GM12878 (cell line): ENCODE results near the gene ANAPC10. TPM values are rescaled to one million over a fixed set of nuclear protein-coding genes. Genes with fewer than 3 reads are reported as not detected.

Experiments
- ATAC-seq: fragments of 200-7000 bp; cut with Tn5 transposase; 3 replicates; pipeline ENCODE4 v1.9.1; 2020; ENCODE audit warnings: mild to moderate bottlenecking, moderate library complexity
- BruUV-seq: library from RNA; stranded (reverse); fragments of 400-500 nt; replicated peaks from 2 replicates; lab custom pipeline; 2021; lab: Mats Ljungman, UMichigan
- CTCF ChIA-PET: fragments of 300-600 bp; sonication (Branson Sonifier 250); formaldehyde crosslinking; extraction: SDS; loops from one replicate; lab custom pipeline; 2021; ENCODE audit warnings: inconsistent platforms; lab: Yijun Ruan, JAX
- POLR2A ChIA-PET: fragments of 350-600 bp; formaldehyde crosslinking; extraction: SDS; loops from one replicate; lab custom pipeline; 2021; ENCODE audit warnings: inconsistent platforms; lab: Charles Lee
- RAD21 ChIA-PET: fragments of 300-600 bp; sonication (Branson Sonifier 250); formaldehyde crosslinking; loops from one replicate; lab custom pipeline; 2023; ENCODE audit warnings: antibody characterized with exemption; ENCODE audit not compliant: unreplicated experiment; lab: Charles Lee
- SMC1A ChIA-PET: fragments of 300-600 bp; sonication (Branson Sonifier 250); formaldehyde crosslinking; loops from one replicate; lab custom pipeline; 2023; ENCODE audit not compliant: unreplicated experiment, uncharacterized antibody; lab: Charles Lee
- DNase-seq: peaks from one replicate; pipeline ENCODE4 v3.0.0-alpha.2; 2011; ENCODE audit warnings: low read depth, low spot score
- FAIRE-seq: peaks from 3 replicates; lab custom pipeline; 2011; peaks lifted over from hg19 to GRCh38; lab: Jason Lieb, UNC
- H2AFZ ChIP-seq: 2 replicates; pipeline ENCODE4 v1.6.0; 2011; ENCODE audit warnings: low read depth, low read length, control low read depth; ENCODE audit not compliant: control insufficient read depth
- H3K27ac ChIP-seq: 2 replicates; pipeline ENCODE4 v1.5.1; 2011; ENCODE audit warnings: control low read depth; ENCODE audit not compliant: control insufficient read depth, insufficient read depth
- H3K27me3 ChIP-seq, 2 experiments: replicated peaks in 1 of 2; 2 replicates each; pipeline versions ENCODE4 v1.6.0 to v1.6.1; 2011; ENCODE audit warnings: low read length in 1 of 2; ENCODE audit not compliant: control insufficient read depth in 2 of 2, insufficient read depth in 2 of 2
- H3K36me3 ChIP-seq, 2 experiments: 2 replicates each; pipeline ENCODE4 v1.5.1; 2011; ENCODE audit warnings: low read length in 1 of 2; ENCODE audit not compliant: control insufficient read depth in 2 of 2, insufficient read depth in 2 of 2
- H3K4me1 ChIP-seq: 2 replicates; pipeline ENCODE4 v1.6.1; 2011; ENCODE audit warnings: mild to moderate bottlenecking, low read length, moderate library complexity, mixed read lengths; ENCODE audit not compliant: control insufficient read depth, insufficient read depth
- H3K4me2 ChIP-seq: 2 replicates; pipeline ENCODE4 v1.6.0; 2011; ENCODE audit warnings: control low read depth; ENCODE audit not compliant: control insufficient read depth, insufficient read depth
- H3K4me3 ChIP-seq: fragments of 200-600 bp; sonication (generic); 2 replicates; pipeline ENCODE4 v1.5.1; 2016
- H3K79me2 ChIP-seq: 2 replicates; pipeline ENCODE4 v1.6.0; 2011; ENCODE audit warnings: low read length; ENCODE audit not compliant: control insufficient read depth, insufficient read depth
- H3K9ac ChIP-seq: 2 replicates; pipeline ENCODE4 v1.8.0; 2011; ENCODE audit warnings: low read length, control low read depth, mixed read lengths; ENCODE audit not compliant: control insufficient read depth, insufficient read depth
- H3K9me3 ChIP-seq: replicated peaks from 3 replicates; pipeline ENCODE4 v1.5.1; 2011; ENCODE audit warnings: mild to moderate bottlenecking, low read length; ENCODE audit not compliant: control insufficient read depth, insufficient read depth
- H4K20me1 ChIP-seq: 2 replicates; pipeline ENCODE4 v1.6.0; 2011; ENCODE audit not compliant: control insufficient read depth, insufficient read depth
- E2F8 ChIP-seq: fragments of 450-650 bp; IDR thresholded peaks from 2 replicates; pipeline ENCODE4 v1.6.1; 2018; ENCODE audit warnings: mild to moderate bottlenecking, low read depth, moderate library complexity; ENCODE audit not compliant: partially characterized antibody
- FOS ChIP-seq: IDR thresholded peaks from 3 replicates; pipeline ENCODE4 v1.6.1; 2011; ENCODE audit warnings: borderline replicate concordance; ENCODE audit not compliant: insufficient read length; ENCODE audit errors: extremely low read depth
- GABPA ChIP-seq: IDR thresholded peaks from 2 replicates; pipeline ENCODE4 v1.6.1; 2014; ENCODE audit warnings: antibody characterized with exemption, low read depth, mild to moderate bottlenecking, inconsistent platforms
- KAT2A ChIP-seq: conservative IDR thresholded peaks from 2 replicates; pipeline ENCODE4 v1.6.1; 2011; ENCODE audit warnings: low read depth, low read length; ENCODE audit not compliant: control insufficient read depth
- PAX8 ChIP-seq: fragments of 450-650 bp; IDR thresholded peaks from 2 replicates; pipeline ENCODE4 v1.6.1; 2017; ENCODE audit warnings: mild to moderate bottlenecking, moderate library complexity
- WGBS: methylation state at CpG from one replicate; pipeline ENCODE4 v1.1.6; 2016; ENCODE audit warnings: low lambda C conversion rate; ENCODE audit not compliant: insufficient replicate concordance, insufficient coverage; ENCODE audit errors: missing lambda C conversion rate; 5-methylcytosine and 5-hydroxymethylcytosine counted together
- in situ Hi-C: fragments of 300-500 bp; cut with MboI; formaldehyde crosslinking; loops from 9 replicates; pipeline ENCODE4 v1.14.3; 2018; ENCODE audit warnings: mixed read lengths
- intact Hi-C: fragments of 100-400 bp; cut with micrococcal nuclease; formaldehyde crosslinking; loops from one replicate; pipeline ENCODE4 v1.14.2; 2022; ENCODE audit not compliant: unreplicated experiment
- polyA plus RNA-seq, 11 experiments: library from polyadenylated mRNA; depleted of rRNA in 4 of 11; unstranded in 6 of 11; stranded (reverse) in 5 of 11; fragments of >200 nt; fragmentation: Nextera tagmentation in 4 of 11; fragmentation: Illumina TruSeq in 1 of 11; extraction: Ambion mirVana in 4 of 11; extraction: Trizol in 1 of 11; gene quantifications; 1 replicate in 1 of 11; 2 replicates in 10 of 11; pipeline versions ENCODE4 v1.2.1 to v1.2.3, GENCODE V29; 2011 to 2016; ENCODE audit warnings: inconsistent platforms in 2 of 11, missing spikeins in 2 of 11, low read depth in 1 of 11
- total RNA-seq, 4 experiments: library from RNA; depleted of rRNA in 3 of 4; stranded (reverse); fragments of >200 nt in 3 of 4; fragmentation: Illumina TruSeq in 1 of 4; extraction: Trizol in 1 of 4; gene quantifications; 2 replicates each; pipeline versions ENCODE4 v1.2.1 to v1.2.3, GENCODE V29; 2013 to 2021

Gene ANAPC10
- total and polyA plus RNA-seq, 10 of the 15 experiments (the other 5 are each of a cell fraction or from before 2014, with no cell fraction given) = 23.8 to 73.7 (median 48.5) TPM

GRCh38 chr4:145125396-145125795 lies 27.4 kb upstream of the ANAPC10 start:
- SMC1A ChIA-PET = interaction anchor here (1.2 to 2.9 kb wide), 3 partner anchors 24 to 492 kb away, joined by 3 to 8 read pairs (median 7); no protein-coding TSS in a partner anchor
- peak overlapping the region; percentile 61 for H3K27ac ChIP-seq
- no peaks in the 10 kb centered on the region for H3K9me3 ChIP-seq
- RAD21 ChIA-PET = no interaction called here
- H3K9ac ChIP-seq = no peak overlapping the region
- no peak for ATAC-seq
- TF ChIP-seq E2F8 = no peak
- TF ChIP-seq FOS = no peak
- no peak for TF ChIP-seq KAT2A
- no peak for TF ChIP-seq GABPA
- no peak for TF ChIP-seq PAX8
- H3K4me3 ChIP-seq = no peak overlapping the region
- FAIRE-seq = no peak
- POLR2A ChIA-PET = interaction anchor here (1.3 kb wide), 1 partner anchor 9 kb away, joined by 3 read pairs; no protein-coding TSS in a partner anchor
- no peak for DNase-seq
- no peaks in the 10 kb centered on the region for H3K27me3 ChIP-seq
- in situ Hi-C loops (no loop called here), intact Hi-C loops (no loop called here)
- 97% methylated on average over 2 of the region's 2 CpGs for WGBS
- BruUV-seq = no TSS peak
- no peaks in the 10 kb centered on the region; the same call in 1 of the 2 replicates for H3K79me2 ChIP-seq
- H2AFZ ChIP-seq = no peak overlapping the region
- H3K4me2 ChIP-seq = no peak overlapping the region
- CTCF ChIA-PET = interaction anchor here (1.4 to 1.7 kb wide), 2 partner anchors 27 to 52 kb away, joined by 4 to 6 read pairs; partner anchors contain the start of genes ABCE1 and ANAPC10
- peaks cover 13% of the 10 kb centered on the region for H3K4me1 ChIP-seq
- H3K36me3 ChIP-seq = peaks cover 3 to 36% of the 10 kb centered on the region in 2 experiments; a peak in 3 of 4 replicates
- no peaks in the 10 kb centered on the region for H4K20me1 ChIP-seq
